K562 (cell line): ENCODE measurements around the gene EFCAB8. TPM values are rescaled to one million over a fixed set of nuclear protein-coding genes. Genes with fewer than 3 reads are reported as not detected.

Experiments
- ATAC-seq: fragments of 200-7000 bp; cut with Tn5 transposase; 3 replicates; pipeline ENCODE4 v1.9.1; 2020; ENCODE audit warnings: moderate library complexity
- BruUV-seq: library from RNA; stranded (reverse); fragments of 400-500 nt; replicated peaks from 2 replicates; lab custom pipeline; 2021; lab: Mats Ljungman, UMichigan
- CTCF ChIA-PET: fragments of 300-600 bp; formaldehyde crosslinking; extraction: SDS; loops from one replicate; lab custom pipeline; 2021; ENCODE audit warnings: low intra/inter-chr PET ratio; lab: Yijun Ruan, JAX
- POLR2A ChIA-PET: fragments of 300-600, 350-650 bp; sonication (Branson Sonifier 250); formaldehyde crosslinking; extraction: SDS; loops from one replicate; lab custom pipeline; 2021; ENCODE audit warnings: antibody characterized with exemption, inconsistent platforms; lab: Yijun Ruan, JAX
- DNase-seq, 4 experiments: peaks; one replicate each; pipeline versions ENCODE4 v3.0.0 to v3.0.0-alpha.2; 2011 to 2018; ENCODE audit warnings: low spot score in 3 of 4, mixed read lengths in 3 of 4; ENCODE audit errors: extremely low read depth in 1 of 4
- FAIRE-seq: peaks from 2 replicates; lab custom pipeline; 2011; peaks lifted over from hg19 to GRCh38; lab: Jason Lieb, UNC
- H2AFZ ChIP-seq: 2 replicates; pipeline ENCODE4 v1.6.0; 2011; ENCODE audit warnings: low read depth, low read length, control low read depth, inconsistent platforms
- H3K27ac ChIP-seq: fragments of 200-600 bp; 3 replicates; pipeline ENCODE4 v1.8.0; 2011; ENCODE audit warnings: low read depth, mild to moderate bottlenecking, control low read depth, inconsistent platforms, low read length, moderate library complexity, mixed read lengths; ENCODE audit errors: extremely low read depth
- H3K27me3 ChIP-seq, 2 experiments: fragments of 300-600 bp in 1 of 2; 2 replicates in 1 of 2; 3 replicates in 1 of 2; pipeline versions ENCODE4 v1.6.0 to v1.8.0; 2011; ENCODE audit warnings: inconsistent platforms in 2 of 2, low read length in 2 of 2, mild to moderate bottlenecking in 1 of 2, mixed read lengths in 1 of 2, moderate library complexity in 1 of 2; ENCODE audit not compliant: control insufficient read depth in 2 of 2, insufficient read depth in 2 of 2
- H3K36me3 ChIP-seq: fragments of 300-600 bp; 3 replicates; pipeline ENCODE4 v1.8.0; 2011; ENCODE audit warnings: mild to moderate bottlenecking, low read length, inconsistent platforms; ENCODE audit not compliant: control insufficient read depth, insufficient read depth
- H3K4me1 ChIP-seq, 2 experiments: fragments of 200-600 bp in 1 of 2; replicated peaks in 1 of 2; 2 replicates in 1 of 2; 3 replicates in 1 of 2; pipeline versions ENCODE4 v1.5.1 to v1.8.0; 2011; ENCODE audit warnings: inconsistent platforms in 2 of 2, low read length in 2 of 2, mild to moderate bottlenecking in 1 of 2, mixed read lengths in 1 of 2, moderate library complexity in 1 of 2; ENCODE audit not compliant: control insufficient read depth in 2 of 2, insufficient read depth in 2 of 2
- H3K4me2 ChIP-seq: 2 replicates; pipeline ENCODE4 v1.6.1; 2011; ENCODE audit warnings: low read length, control low read depth, inconsistent platforms, mixed read lengths; ENCODE audit not compliant: insufficient read depth
- H3K4me3 ChIP-seq: fragments of 200-600 bp; sonication (generic), shearing (Covaris generic); 2 replicates; pipeline ENCODE4 v1.5.1; 2016; ENCODE audit warnings: control low read depth, inconsistent platforms
- H3K79me2 ChIP-seq: fragments of 200-600 bp; 3 replicates; pipeline ENCODE4 v1.8.0; 2011; ENCODE audit warnings: low read length, inconsistent platforms; ENCODE audit not compliant: control insufficient read depth, insufficient read depth
- H3K9ac ChIP-seq, 2 experiments: 2 replicates each; pipeline versions ENCODE4 v1.6.0 to v1.6.1; 2011; ENCODE audit warnings: low read depth in 2 of 2, low read length in 2 of 2, control low read depth in 1 of 2, inconsistent platforms in 1 of 2, mild to moderate bottlenecking in 1 of 2, mixed read lengths in 1 of 2; ENCODE audit not compliant: insufficient read depth in 1 of 2
- H3K9me1 ChIP-seq: one replicate; pipeline ENCODE4 v1.6.0; 2011; ENCODE audit warnings: inconsistent platforms, mild to moderate bottlenecking, low read length, moderate library complexity; ENCODE audit not compliant: control insufficient read depth, insufficient read depth
- H3K9me3 ChIP-seq: replicated peaks from 2 replicates; pipeline ENCODE4 v1.5.1; 2011; ENCODE audit warnings: low read depth, low read length, inconsistent platforms; ENCODE audit not compliant: control insufficient read depth, insufficient read depth
- H4K20me1 ChIP-seq: replicated peaks from 2 replicates; pipeline ENCODE4 v1.6.1; 2011; ENCODE audit warnings: low read length, inconsistent platforms, mixed read lengths; ENCODE audit not compliant: control insufficient read depth, insufficient read depth
- CHD2 ChIP-seq: IDR thresholded peaks from 2 replicates; pipeline ENCODE4 v1.6.1; 2011; ENCODE audit warnings: low read depth, low read length
- FOXK1 ChIP-seq: sonication (generic); formaldehyde crosslinking; IDR thresholded peaks from 2 replicates; pipeline ENCODE4 v1.8.0; 2022; ENCODE audit warnings: missing genetic modification reagents, mild to moderate bottlenecking, borderline replicate concordance
- HEY1 ChIP-seq: fragments of 250-450 bp; sonication (Bioruptor Pico); IDR thresholded peaks from 2 replicates; pipeline ENCODE4 v1.5.0; 2020; ENCODE audit warnings: mild to moderate bottlenecking, moderate library complexity, borderline replicate concordance
- POLR2G ChIP-seq: fragments of 200-400 bp; formaldehyde crosslinking; IDR thresholded peaks from 2 replicates; pipeline ENCODE4 v1.6.1; 2017; ENCODE audit warnings: low read depth, mild to moderate bottlenecking, antibody characterized with exemption, low read length, moderate library complexity
- RFX1 ChIP-seq: fragments of 450-650 bp; IDR thresholded peaks from 2 replicates; pipeline ENCODE4 v1.6.1; 2016; ENCODE audit warnings: mild to moderate bottlenecking, moderate library complexity
- RFX5 ChIP-seq: IDR thresholded peaks from 2 replicates; pipeline ENCODE4 v1.6.1; 2011; ENCODE audit warnings: low read depth, mild to moderate bottlenecking, improper control_type of control experiment, low read length
- STAT5A ChIP-seq: IDR thresholded peaks from 2 replicates; pipeline ENCODE4 v1.6.1; 2012; ENCODE audit warnings: low read length, inconsistent platforms, borderline replicate concordance
- WGBS: fragments of 100-300 bp; shearing (Covaris generic); methylation state at CpG from one replicate; pipeline ENCODE4 v1.1.6; 2016; ENCODE audit warnings: low coverage, mixed read lengths; ENCODE audit not compliant: insufficient coverage; ENCODE audit errors: missing lambda C conversion rate; 5-methylcytosine and 5-hydroxymethylcytosine counted together
- in situ Hi-C: fragments of 300-500 bp; cut with MboI; formaldehyde crosslinking; loops from 4 replicates; pipeline ENCODE4 v1.15.0; 2018; ENCODE audit warnings: inconsistent platforms, mixed read lengths
- intact Hi-C: fragments of 100-400 bp; cut with micrococcal nuclease; formaldehyde crosslinking; loops from 2 replicates; pipeline ENCODE4 v1.14.2; 2022
- polyA plus RNA-seq, 8 experiments: library from polyadenylated mRNA; depleted of rRNA in 4 of 8; stranded (reverse) in 5 of 8; unstranded in 3 of 8; fragments of >200 nt; fragmentation: Nextera tagmentation in 2 of 8; fragmentation: Illumina TruSeq in 1 of 8; extraction: Ambion mirVana in 2 of 8; extraction: Trizol in 1 of 8; gene quantifications; 2 replicates each; pipeline versions ENCODE4 v1.2.1 to v1.2.3, GENCODE V29; 2011 to 2014; ENCODE audit warnings: inconsistent platforms in 1 of 8, missing spikeins in 1 of 8
- total RNA-seq, 7 experiments: library from RNA; depleted of rRNA in 6 of 7; stranded (reverse); fragments of >200 nt in 6 of 7; fragmentation: Illumina TruSeq in 2 of 7; extraction: Trizol in 2 of 7; gene quantifications; 2 replicates each; pipeline versions ENCODE4 v1.2.1 to v1.2.3, GENCODE V29; 2011 to 2021; ENCODE audit warnings: low replicate concordance in 1 of 7

Gene EFCAB8
- total and polyA plus RNA-seq, 9 of the 15 experiments (the other 6 are each of a cell fraction or from before 2014, with no cell fraction given), result 0.03 to 0.18 (median 0.11) TPM; not detected in 6

GRCh38 chr20:32810941-32811340, 47.8 kb upstream of the EFCAB8 start:
- Histone ChIP-seq H3K4me1 (no peaks in the 10 kb centered on the region), H3K9ac (no peak overlapping the region; a peak in 1 of 4 replicates), H2AFZ (no peak overlapping the region), H3K27ac (no peak overlapping the region), H4K20me1 (0 out of 2 replicates have a peak, but pooled peaks cover 3% of the 10 kb centered on the region), H3K79me2 (no peaks in the 10 kb centered on the region), H3K36me3 (peaks cover 46% of the 10 kb centered on the region), H3K9me3 (no peaks in the 10 kb centered on the region), H3K4me3 (no peak overlapping the region), H3K4me2 (no peak overlapping the region), H3K27me3 (no peaks in the 10 kb centered on the region), H3K9me1 (no peaks in the 10 kb centered on the region)
- DNase-seq, result no peak
- no TSS peak for BruUV-seq
- intact Hi-C loops (no loop called here), in situ Hi-C loops (no loop called here)
- 0 out of 2 replicates have a peak, but pooled peaks have one; percentile 13 for TF ChIP-seq POLR2G
- no peak for TF ChIP-seq STAT5A
- 0 out of 2 replicates have a peak, but pooled peaks have one; percentile 17 for TF ChIP-seq RFX1
- CTCF ChIA-PET, result no interaction called here
- ATAC-seq, result peak; percentile 38
- POLR2A ChIA-PET, result interaction anchor here (1.1 to 1.6 kb wide), 3 partner anchors 8 to 12 kb away, joined by 3 to 9 read pairs (median 8); no protein-coding TSS in a partner anchor
- WGBS, result 51% methylated on average over 5 of the region's 5 CpGs
- no peak for FAIRE-seq

DNA sequence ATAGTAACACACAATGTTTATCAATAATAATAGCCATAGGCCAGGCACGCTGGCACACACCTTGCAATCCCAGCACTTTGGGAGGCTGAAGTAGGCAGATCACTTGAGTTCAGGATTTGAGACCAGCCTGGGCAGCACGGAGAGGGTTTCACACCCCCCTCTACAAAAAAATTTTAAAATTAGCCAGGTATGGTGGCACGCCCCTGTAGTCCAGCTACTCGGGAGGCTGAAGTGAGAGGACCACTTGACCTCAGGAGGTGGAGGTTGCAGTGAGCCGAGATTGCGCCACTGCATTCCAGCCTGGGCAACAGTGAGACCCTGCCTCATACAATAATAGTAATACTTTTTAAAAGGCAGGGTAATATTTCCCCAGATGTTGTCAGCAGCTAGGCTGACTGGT, 46.8 kb upstream of the EFCAB8 start:
- ChIA-PET CTCF (no interaction called here), POLR2A (interaction anchor here (1.0 kb wide), 1 partner anchor 31 kb away, joined by 4 read pairs; no protein-coding TSS in a partner anchor)
- Histone ChIP-seq H3K79me2 (no peaks in the 10 kb centered on the region), H3K27ac (no peak overlapping the region), H2AFZ (no peak overlapping the region), H3K4me1 (no peaks in the 10 kb centered on the region), H3K9ac (no peak overlapping the region), H3K4me2 (no peak overlapping the region), H3K36me3 (peaks cover 36% of the 10 kb centered on the region), H3K27me3 (no peaks in the 10 kb centered on the region), H4K20me1 (0 out of 2 replicates have a peak, but pooled peaks cover 3% of the 10 kb centered on the region), H3K9me3 (no peaks in the 10 kb centered on the region), H3K9me1 (no peaks in the 10 kb centered on the region), H3K4me3 (no peak overlapping the region)
- BruUV-seq, result no TSS peak
- in situ Hi-C loops (no loop called here), intact Hi-C loops (no loop called here)
- DNase-seq, result no peak
- no peak for ATAC-seq
- no peak for FAIRE-seq
- 73% methylated on average over 5 of the region's 6 CpGs for WGBS
- no peak for TF ChIP-seq FOXK1
- no peak for TF ChIP-seq HEY1 (CRISPR knock-in tag)
- no peak for TF ChIP-seq CHD2
- TF ChIP-seq RFX5, result no peak
